Spleen (tissue), 7 donors: ENCODE measurements around the gene GRM5.

Source experiments
- POLR2AphosphoS5 ChIP-seq, 3 donors: sonication (generic); formaldehyde crosslinking; IDR thresholded peaks; one replicate each; pipeline ENCODE4 v1.5.1; 2017; ENCODE audit warnings: antibody characterized with exemption in 3 of 3
- TF ChIP-seq, protein P1 (sequence below), 11 experiments: fragments of 200-600 bp in 7 of 11; fragments of 450-650 bp in 4 of 11; sonication (generic) in 4 of 11; IDR thresholded peaks in 8 of 11; conservative IDR thresholded peaks in 3 of 11; 1 replicate in 7 of 11; 2 replicates in 4 of 11; pipeline versions ENCODE4 v1.4.0 to v1.8.0; 2016 to 2021; ENCODE audit warnings: antibody characterized with exemption in 11 of 11, inconsistent platforms in 4 of 11, mild to moderate bottlenecking in 1 of 11
- donor health status: DM: no; HTN: no; CAD: no; lungs with moderate emphysema.
- donor health status: DM: no; HTN: no; CAD: no.
- donor health status: DM: no; HTN: no; CAD: no.

DNA sequence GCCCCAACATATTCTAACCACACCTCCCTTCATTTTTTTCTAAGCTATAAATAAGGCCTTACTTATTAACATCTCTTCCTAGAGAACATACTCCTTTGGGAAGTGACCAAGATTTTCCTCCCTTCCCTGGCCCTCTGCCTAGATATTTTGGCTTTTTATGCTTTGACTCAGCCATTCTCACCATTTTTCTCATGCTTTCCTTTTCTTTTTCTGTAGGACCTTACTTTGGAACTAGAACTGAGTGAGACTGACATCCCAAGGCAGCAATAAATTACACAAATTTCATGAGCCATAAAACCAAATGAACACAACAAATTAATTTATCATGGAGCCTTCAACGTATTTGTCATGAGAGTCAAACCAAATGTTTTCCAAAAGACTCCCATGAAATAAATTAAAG lies 585.6 kb downstream of the GRM5 start:
- TF ChIP-seq, protein P1, sequence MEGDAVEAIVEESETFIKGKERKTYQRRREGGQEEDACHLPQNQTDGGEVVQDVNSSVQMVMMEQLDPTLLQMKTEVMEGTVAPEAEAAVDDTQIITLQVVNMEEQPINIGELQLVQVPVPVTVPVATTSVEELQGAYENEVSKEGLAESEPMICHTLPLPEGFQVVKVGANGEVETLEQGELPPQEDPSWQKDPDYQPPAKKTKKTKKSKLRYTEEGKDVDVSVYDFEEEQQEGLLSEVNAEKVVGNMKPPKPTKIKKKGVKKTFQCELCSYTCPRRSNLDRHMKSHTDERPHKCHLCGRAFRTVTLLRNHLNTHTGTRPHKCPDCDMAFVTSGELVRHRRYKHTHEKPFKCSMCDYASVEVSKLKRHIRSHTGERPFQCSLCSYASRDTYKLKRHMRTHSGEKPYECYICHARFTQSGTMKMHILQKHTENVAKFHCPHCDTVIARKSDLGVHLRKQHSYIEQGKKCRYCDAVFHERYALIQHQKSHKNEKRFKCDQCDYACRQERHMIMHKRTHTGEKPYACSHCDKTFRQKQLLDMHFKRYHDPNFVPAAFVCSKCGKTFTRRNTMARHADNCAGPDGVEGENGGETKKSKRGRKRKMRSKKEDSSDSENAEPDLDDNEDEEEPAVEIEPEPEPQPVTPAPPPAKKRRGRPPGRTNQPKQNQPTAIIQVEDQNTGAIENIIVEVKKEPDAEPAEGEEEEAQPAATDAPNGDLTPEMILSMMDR (IDR thresholded peaks at IDR 0.05 in 8 of 11, conservative IDR thresholded peaks at IDR 0.05 in 3 of 11): no peak
- no peak for TF ChIP-seq POLR2AphosphoS5 (IDR thresholded peaks at IDR 0.05)
